ENCODE measurements around the gene EPHX1. TPM values are rescaled to one million over a fixed set of nuclear protein-coding genes. Genes with fewer than 3 reads are reported as not detected.

The EPHX1 gene
- total RNA-seq, 1 donor from 2014 or later = 3.9 TPM

- H3K4me3 ChIP-seq (ENCODE audit: low read depth, low read length) = no peak overlapping the region
- no peak for DNase-seq (ENCODE audit: low read depth)
- no peaks in the 10 kb centered on the region for H3K36me3 ChIP-seq (ENCODE audit: control insufficient read depth, insufficient read depth, low read length)
- no peak for FAIRE-seq
- TF ChIP-seq CTCF (IDR thresholded peaks at IDR 0.05; ENCODE audit: insufficient read depth, low read length, severe bottlenecking) = no peak
- H3K27me3 ChIP-seq (ENCODE audit: control insufficient read depth, insufficient read depth, low read length) = no peaks in the 10 kb centered on the region
Measured at GRCh38 chr1:225851805-225852204, 41.9 kb downstream of the EPHX1 start.

DNA sequence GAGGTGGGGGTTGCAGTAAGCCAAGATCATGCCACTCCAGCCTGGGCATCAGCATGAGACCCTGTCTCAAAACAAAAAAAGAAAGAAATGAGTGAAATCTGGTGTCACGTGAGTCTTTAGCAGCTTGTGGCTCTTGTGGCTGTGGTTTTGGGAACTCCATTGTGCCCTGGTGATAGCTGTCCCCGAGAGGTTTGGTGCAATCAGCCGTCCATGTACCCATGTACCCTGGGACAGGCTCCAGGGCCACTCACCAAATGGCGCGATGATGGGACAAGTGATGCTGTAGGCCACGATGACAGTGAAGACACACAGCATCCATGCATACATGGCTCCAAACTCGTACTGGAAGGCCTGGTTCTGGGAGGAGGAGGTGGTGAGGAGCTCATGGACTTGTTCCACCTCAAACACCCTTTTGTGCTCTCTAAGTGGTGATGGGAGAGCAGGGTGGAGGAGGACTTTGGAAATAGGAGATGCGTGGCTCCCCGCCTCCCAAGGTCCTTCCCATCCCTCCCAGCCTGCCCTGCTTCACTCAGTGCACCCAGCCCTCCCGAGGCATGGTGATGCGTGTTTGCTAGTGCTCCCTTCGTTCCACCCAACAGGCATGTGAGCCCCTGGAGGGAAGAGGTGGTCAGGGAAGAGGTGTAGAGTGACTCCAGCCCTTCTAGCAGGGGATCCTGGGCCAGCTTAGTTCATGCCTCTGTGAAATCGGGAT lies 42.6 kb downstream of the EPHX1 start:
- no peak for DNase-seq (ENCODE audit: low read depth)
- no peaks in the 10 kb centered on the region for H3K27me3 ChIP-seq (ENCODE audit: control insufficient read depth, insufficient read depth, low read length)
- no peak overlapping the region for H3K4me3 ChIP-seq (ENCODE audit: low read depth, low read length)
- no peak for FAIRE-seq
- H3K36me3 ChIP-seq (ENCODE audit: control insufficient read depth, insufficient read depth, low read length) = no peaks in the 10 kb centered on the region
- TF ChIP-seq CTCF (IDR thresholded peaks at IDR 0.05; ENCODE audit: insufficient read depth, low read length, severe bottlenecking) = no peak

DNA sequence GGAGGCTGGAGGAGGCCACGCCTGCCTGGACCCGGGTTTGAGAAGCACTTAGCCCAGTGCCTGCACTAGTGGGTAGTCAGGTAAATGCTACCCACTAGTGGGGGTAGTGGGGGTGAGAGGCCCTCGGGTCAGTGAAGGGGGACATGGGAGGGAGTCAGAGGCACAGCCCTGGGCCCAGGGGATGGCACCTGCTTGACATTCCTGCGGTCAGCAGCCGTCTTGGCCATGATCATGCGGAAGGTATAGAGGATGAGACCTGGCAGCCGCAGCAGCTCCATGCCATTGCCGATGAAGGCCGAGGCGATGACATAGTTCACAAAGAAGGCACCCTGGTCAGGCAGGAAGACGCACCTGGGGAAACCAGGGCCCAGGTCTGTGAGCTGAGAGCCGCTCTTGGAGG lies 43.5 kb downstream of the EPHX1 start:
- FAIRE-seq (no peak), DNase-seq (ENCODE audit: low read depth) (no peak)
- no peaks in the 10 kb centered on the region for H3K36me3 ChIP-seq (ENCODE audit: control insufficient read depth, insufficient read depth, low read length)
- TF ChIP-seq CTCF (IDR thresholded peaks at IDR 0.05; ENCODE audit: insufficient read depth, low read length, severe bottlenecking) = no peak
- no peaks in the 10 kb centered on the region for H3K27me3 ChIP-seq (ENCODE audit: control insufficient read depth, insufficient read depth, low read length)
- H3K4me3 ChIP-seq (ENCODE audit: low read depth, low read length) = no peak overlapping the region

DNA sequence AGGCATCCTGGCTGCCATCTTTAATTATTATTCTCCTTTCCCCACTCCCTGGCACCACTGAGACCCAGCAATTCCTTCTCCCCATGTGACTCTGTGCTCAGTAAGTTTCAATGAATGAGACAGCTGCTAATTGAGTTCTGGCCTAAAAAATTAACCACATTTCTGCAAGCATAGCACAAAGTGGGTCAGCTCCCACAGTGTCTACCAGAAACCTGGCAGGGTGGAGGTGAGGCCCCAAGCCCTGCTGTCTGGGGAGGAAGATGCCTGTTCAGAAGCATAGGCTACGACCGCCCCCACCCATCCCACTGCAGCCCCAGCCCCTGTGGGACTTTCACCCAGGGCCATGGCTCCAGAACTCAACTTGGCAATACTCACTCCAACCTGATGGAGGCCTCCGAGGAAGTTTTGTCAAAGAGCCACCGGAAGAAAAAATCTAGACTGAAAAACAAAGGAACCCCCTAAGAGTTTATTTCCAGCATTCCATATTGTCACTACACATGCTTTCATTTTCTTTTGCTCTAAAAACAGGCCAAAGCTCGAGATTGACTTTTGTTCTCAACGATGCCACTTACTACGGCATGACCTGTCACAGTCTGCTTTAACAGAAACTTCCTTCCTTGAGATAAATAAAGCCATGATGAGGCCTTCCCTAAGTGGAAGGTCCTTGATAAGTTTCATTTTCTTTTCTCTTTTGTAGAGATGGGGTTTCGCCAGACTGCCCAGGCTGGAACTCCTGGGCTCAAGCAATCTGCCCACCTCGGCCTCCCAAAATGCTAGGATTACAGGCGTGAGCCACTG lies 45.8 kb downstream of the EPHX1 start:
- Histone ChIP-seq H3K27me3 (ENCODE audit: control insufficient read depth, insufficient read depth, low read length) (no peaks in the 10 kb centered on the region), H3K4me3 (ENCODE audit: low read depth, low read length) (no peak overlapping the region), H3K36me3 (ENCODE audit: control insufficient read depth, insufficient read depth, low read length) (peaks cover 4% of the 10 kb centered on the region)
- FAIRE-seq (no peak), DNase-seq (ENCODE audit: low read depth) (no peak)
- TF ChIP-seq CTCF (IDR thresholded peaks at IDR 0.05; ENCODE audit: insufficient read depth, low read length, severe bottlenecking) = no peak

DNA sequence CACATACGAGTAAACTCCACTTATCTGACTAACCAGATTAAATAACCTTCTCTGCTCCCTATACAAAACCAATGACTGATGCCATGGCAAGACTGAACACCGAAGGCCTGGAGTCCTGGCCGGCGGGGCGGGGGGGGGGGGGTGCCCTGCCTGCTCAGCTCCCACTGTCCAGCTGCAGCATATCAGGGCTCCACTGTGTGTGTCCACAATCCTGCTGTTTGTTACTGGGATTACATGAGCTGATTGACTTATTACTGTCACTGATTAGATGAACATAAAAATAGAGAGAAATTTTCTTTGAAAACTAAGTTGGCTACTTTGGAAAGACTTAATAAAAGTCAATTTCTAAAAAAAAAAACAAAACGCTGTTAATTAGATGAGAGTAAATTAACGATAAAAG lies 47.3 kb downstream of the EPHX1 start:
- Histone ChIP-seq H3K27me3 (ENCODE audit: control insufficient read depth, insufficient read depth, low read length) (no peaks in the 10 kb centered on the region), H3K4me3 (ENCODE audit: low read depth, low read length) (no peak overlapping the region), H3K36me3 (ENCODE audit: control insufficient read depth, insufficient read depth, low read length) (peaks cover 11% of the 10 kb centered on the region)
- FAIRE-seq (no peak), DNase-seq (ENCODE audit: low read depth) (no peak)
- no peak for TF ChIP-seq CTCF (IDR thresholded peaks at IDR 0.05; ENCODE audit: insufficient read depth, low read length, severe bottlenecking)

Measured in bronchial epithelial cell (primary cell).